Lung (tissue), 12 donors: ENCODE results near the gene RAVER1. TPM values are rescaled to one million over a fixed set of nuclear protein-coding genes. Genes with fewer than 3 reads are reported as not detected.
A peak's percentile ranks its signal among the peaks of the same experiment; 100 is the strongest.

ENCODE experiments used
- ATAC-seq: fragments of 200-7000 bp; cut with Tn5 transposase; one replicate; pipeline ENCODE4 v1.9.1; 2020; ENCODE audit warnings: moderate number of reproducible peaks; ENCODE audit not compliant: insufficient read depth, low FRiP score
- DNase-seq, 3 donors: peaks; one replicate each; pipeline ENCODE4 v3.0.0-alpha.2; 2013 to 2017
- H3K27ac ChIP-seq, 2 donors: one replicate each; pipeline ENCODE4 v1.5.1; 2013; ENCODE audit warnings: mild to moderate bottlenecking in 2 of 2, moderate library complexity in 2 of 2, control low read depth in 1 of 2, inconsistent platforms in 1 of 2, low read depth in 1 of 2, low read length in 1 of 2
- H3K27me3 ChIP-seq, 3 donors: one replicate each; pipeline ENCODE4 v1.5.1; 2013; ENCODE audit warnings: low read length in 2 of 3; ENCODE audit not compliant: control insufficient read depth in 3 of 3, insufficient read depth in 3 of 3
- H3K36me3 ChIP-seq, 4 donors: one replicate each; pipeline ENCODE4 v1.5.1; 2013; ENCODE audit warnings: low read length in 4 of 4, mild to moderate bottlenecking in 1 of 4, moderate library complexity in 1 of 4; ENCODE audit not compliant: control insufficient read depth in 4 of 4, insufficient read depth in 4 of 4
- H3K4me1 ChIP-seq, 5 donors: one replicate each; pipeline ENCODE4 v1.5.1; 2013; ENCODE audit warnings: low read length in 5 of 5, mild to moderate bottlenecking in 2 of 5, moderate library complexity in 1 of 5; ENCODE audit not compliant: control insufficient read depth in 5 of 5, insufficient read depth in 5 of 5
- H3K4me3 ChIP-seq: one replicate; pipeline ENCODE4 v1.5.1; 2013; ENCODE audit warnings: mild to moderate bottlenecking, control low read depth, moderate library complexity
- H3K9ac ChIP-seq, 2 donors: one replicate each; pipeline ENCODE4 v1.5.1; 2013; ENCODE audit warnings: low read length in 2 of 2, control low read depth in 1 of 2; ENCODE audit not compliant: insufficient read depth in 1 of 2
- H3K9me3 ChIP-seq, 4 donors: one replicate each; pipeline ENCODE4 v1.5.1; 2013; ENCODE audit warnings: low read length in 3 of 4, mild to moderate bottlenecking in 1 of 4, moderate library complexity in 1 of 4; ENCODE audit not compliant: control insufficient read depth in 4 of 4, insufficient read depth in 3 of 4
- WGBS, 2 donors: extraction: QIAGEN DNeasy Blood & Tissue Kit; methylation state at CpG; one replicate each; pipeline ENCODE4 v1.1.7; 2013; 5-methylcytosine and 5-hydroxymethylcytosine counted together
- polyA plus RNA-seq, 2 donors: library from polyadenylated mRNA; stranded (reverse); fragments of 200-250 nt; gene quantifications; one replicate each; pipeline ENCODE4 v1.2.1, GENCODE V29; 2013
- total RNA-seq, 2 donors: library from RNA; depleted of rRNA in 1 of 2; stranded (reverse); fragments of >200 nt in 1 of 2; gene quantifications; one replicate each; pipeline ENCODE4 v1.2.1, GENCODE V29; 2014 to 2021
- TF ChIP-seq, protein P1 (sequence below): IDR thresholded peaks from 2 replicates; pipeline ENCODE4 v1.5.1; 2012; ENCODE audit warnings: mild to moderate bottlenecking; ENCODE audit errors: control extremely low read depth, extremely low read depth
- donor health status: control.
- donor health status: control.
- donor health status: Bipolar disorder and iron deficiency.
- donor health status: healthy.
- donor health status: DM: yes; HTN: yes; CAD: no.

Gene RAVER1
- total and polyA plus RNA-seq, 4 donors = 10.5 to 46.1 (median 19.4) TPM

DNA sequence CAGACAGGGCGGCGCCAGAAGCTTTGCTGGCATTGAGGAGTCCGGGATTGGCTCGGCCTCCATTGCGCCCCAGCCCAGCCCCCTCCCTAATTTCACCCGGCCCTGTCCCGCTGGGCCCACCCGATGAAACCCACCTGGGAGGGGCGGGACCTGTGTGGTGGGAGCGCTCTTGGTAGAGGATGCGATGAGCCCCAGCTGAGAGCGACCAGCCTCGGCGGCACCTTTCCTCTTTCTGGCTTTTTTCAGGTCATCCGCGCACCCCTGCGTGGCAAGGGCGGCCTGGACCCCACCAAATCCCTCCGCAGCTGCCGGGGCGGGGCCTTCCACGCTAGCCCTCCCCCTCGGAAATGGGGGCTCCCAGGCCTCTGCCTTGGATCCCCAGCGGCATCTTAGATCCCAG is 23.9 kb downstream of the RAVER1 start, which contains the start of gene ZGLP1:
Gene ZGLP1 (minus strand): TSS at position 393 of the 400 bp plus-strand sequence.
- 95% methylated on average over 23 to 24 of the region's 24 CpGs for WGBS, 2 donors
- Histone ChIP-seq H3K4me3 (no peak within 1 kb of the TSS), H3K4me1 (no peaks in the 10 kb centered on the region), H3K27me3 (no peaks in the 10 kb centered on the region), H3K9me3 (no peaks in the 10 kb centered on the region), H3K9ac (no peak within 1 kb of the TSS), H3K36me3 (peaks cover 0 to 15% (median 6%) of the 10 kb centered on the region in 4 donors), H3K27ac (no peak within 1 kb of the TSS)
- no peak for DNase-seq
- TF ChIP-seq, protein P1, sequence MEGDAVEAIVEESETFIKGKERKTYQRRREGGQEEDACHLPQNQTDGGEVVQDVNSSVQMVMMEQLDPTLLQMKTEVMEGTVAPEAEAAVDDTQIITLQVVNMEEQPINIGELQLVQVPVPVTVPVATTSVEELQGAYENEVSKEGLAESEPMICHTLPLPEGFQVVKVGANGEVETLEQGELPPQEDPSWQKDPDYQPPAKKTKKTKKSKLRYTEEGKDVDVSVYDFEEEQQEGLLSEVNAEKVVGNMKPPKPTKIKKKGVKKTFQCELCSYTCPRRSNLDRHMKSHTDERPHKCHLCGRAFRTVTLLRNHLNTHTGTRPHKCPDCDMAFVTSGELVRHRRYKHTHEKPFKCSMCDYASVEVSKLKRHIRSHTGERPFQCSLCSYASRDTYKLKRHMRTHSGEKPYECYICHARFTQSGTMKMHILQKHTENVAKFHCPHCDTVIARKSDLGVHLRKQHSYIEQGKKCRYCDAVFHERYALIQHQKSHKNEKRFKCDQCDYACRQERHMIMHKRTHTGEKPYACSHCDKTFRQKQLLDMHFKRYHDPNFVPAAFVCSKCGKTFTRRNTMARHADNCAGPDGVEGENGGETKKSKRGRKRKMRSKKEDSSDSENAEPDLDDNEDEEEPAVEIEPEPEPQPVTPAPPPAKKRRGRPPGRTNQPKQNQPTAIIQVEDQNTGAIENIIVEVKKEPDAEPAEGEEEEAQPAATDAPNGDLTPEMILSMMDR = no peak
- ATAC-seq = no peak

DNA sequence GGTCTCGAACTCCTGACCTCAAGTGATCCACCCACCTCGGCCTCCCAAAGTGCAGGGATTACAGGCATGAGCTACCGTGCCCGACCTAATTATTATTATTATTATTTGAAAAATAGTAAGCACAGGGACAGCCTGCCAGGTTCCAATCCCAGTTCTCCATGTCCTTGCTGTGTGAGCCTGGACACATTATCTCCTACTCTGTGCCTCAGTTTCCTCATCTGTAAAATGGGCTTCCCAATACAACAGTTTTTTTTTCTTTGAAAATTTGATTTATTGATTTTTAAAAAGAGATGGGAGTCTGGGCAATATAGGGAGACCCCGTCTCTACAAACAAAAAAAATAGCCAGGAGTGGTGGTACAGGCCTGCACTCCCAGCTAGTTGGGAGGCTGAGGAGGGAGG is 27.0 kb downstream of the RAVER1 start:
- Histone ChIP-seq H3K9ac (no peak overlapping the region), H3K4me3 (no peak overlapping the region), H3K36me3 (peaks cover 0 to 17% (median 4%) of the 10 kb centered on the region in 4 donors), H3K27me3 (no peaks in the 10 kb centered on the region), H3K27ac (no peak overlapping the region), H3K4me1 (no peaks in the 10 kb centered on the region), H3K9me3 (no peaks in the 10 kb centered on the region)
- DNase-seq (no peak), ATAC-seq (no peak)
- TF ChIP-seq, protein P1 = no peak
- 88 to 92% methylated on average over 5 of the region's 5 CpGs for WGBS, 2 donors

DNA sequence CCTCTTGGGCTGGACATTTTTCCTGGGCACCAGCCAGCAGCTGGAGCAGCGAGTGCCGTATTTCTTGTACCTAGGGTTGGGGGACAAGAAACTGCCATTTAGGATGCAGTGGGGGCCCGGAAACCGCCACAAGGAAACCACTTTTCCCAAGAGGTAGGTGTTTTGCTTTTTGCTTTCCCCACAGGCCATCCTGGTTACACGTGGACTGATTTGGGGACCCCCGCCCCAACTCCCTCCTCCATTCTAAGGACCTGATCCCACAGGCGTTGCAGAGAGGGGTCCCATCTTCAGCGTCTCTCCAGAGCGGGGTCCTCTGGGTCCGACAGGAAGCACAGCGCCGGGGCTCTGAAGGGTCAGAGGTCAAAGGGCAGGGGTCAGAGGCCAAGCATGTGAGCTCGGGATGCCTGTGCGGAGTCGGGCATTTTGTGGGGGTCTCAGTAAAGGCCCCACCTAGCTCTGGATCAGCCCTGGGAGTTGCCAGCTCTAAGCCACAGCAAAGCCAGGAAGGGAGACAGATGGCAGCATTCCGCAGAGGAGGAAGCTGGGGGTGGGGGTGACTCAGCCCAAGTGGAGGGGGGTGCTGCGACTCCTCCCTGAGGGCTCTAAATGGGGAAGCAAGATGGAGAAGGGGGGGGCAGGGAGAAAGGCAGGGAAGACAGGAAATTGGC is 28.1 kb downstream of the RAVER1 start:
- Histone ChIP-seq H3K4me3 (no peak overlapping the region), H3K36me3 (peaks cover 0 to 11% (median 4%) of the 10 kb centered on the region in 4 donors), H3K9me3 (no peaks in the 10 kb centered on the region), H3K27me3 (no peaks in the 10 kb centered on the region), H3K4me1 (no peaks in the 10 kb centered on the region), H3K27ac (peak overlapping the region in 1 of 2 donors; percentile 41), H3K9ac (no peak overlapping the region)
- 47 to 67% methylated on average over 17 of the region's 17 CpGs for WGBS, 2 donors
- TF ChIP-seq, protein P1 = no peak
- ATAC-seq (peak; percentile 57), DNase-seq (no peak)
